T-helper 17 cell (primary cell): Measurements from ENCODE around the gene IFNE. TPM values are rescaled to one million over a fixed set of nuclear protein-coding genes. Genes with fewer than 3 reads are reported as not detected.

Experiments
- ATAC-seq: fragments of 150-1000 bp; cut with Tn5 transposase; 2 replicates; pipeline ENCODE4 v1.10.0; 2021; ENCODE audit warnings: mild to moderate bottlenecking, moderate library complexity
- DNase-seq, 3 donors: peaks; one replicate each; pipeline versions ENCODE4 v3.0.0 to v3.0.0-alpha.2; 2020 to 2021
- H3K9me3 ChIP-seq: one replicate; pipeline ENCODE4 v1.7.0; 2013; ENCODE audit warnings: low read length, mild to moderate bottlenecking; ENCODE audit not compliant: control insufficient read depth, poor library complexity, severe bottlenecking
- H3K27ac Mint-ChIP-seq: one replicate; pipeline ENCODE4 v1.8.0; 2022; ENCODE audit warnings: mild to moderate bottlenecking, moderate library complexity, mixed read lengths
- H3K27me3 Mint-ChIP-seq: one replicate; pipeline ENCODE4 v1.8.0; 2022; ENCODE audit warnings: mixed read lengths
- H3K36me3 Mint-ChIP-seq: one replicate; pipeline ENCODE4 v1.8.0; 2022; ENCODE audit warnings: low read depth, mixed read lengths
- H3K4me1 Mint-ChIP-seq: one replicate; pipeline ENCODE4 v1.8.0; 2022; ENCODE audit warnings: mild to moderate bottlenecking, mixed read lengths
- H3K4me3 Mint-ChIP-seq: one replicate; pipeline ENCODE4 v1.8.0; 2022; ENCODE audit warnings: mild to moderate bottlenecking, moderate library complexity, mixed read lengths
- total RNA-seq, 4 donors: library from RNA in 2 of 4; stranded (reverse) in 2 of 4; gene quantifications; one replicate each; pipeline ENCODE4 v1.2.3 and lab custom pipeline; 2022 to 2026

Gene IFNE, protein sequence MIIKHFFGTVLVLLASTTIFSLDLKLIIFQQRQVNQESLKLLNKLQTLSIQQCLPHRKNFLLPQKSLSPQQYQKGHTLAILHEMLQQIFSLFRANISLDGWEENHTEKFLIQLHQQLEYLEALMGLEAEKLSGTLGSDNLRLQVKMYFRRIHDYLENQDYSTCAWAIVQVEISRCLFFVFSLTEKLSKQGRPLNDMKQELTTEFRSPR
- total RNA-seq, result not detected
- 0 reads per million in 2 donors for total RNA-seq (lab: John Stamatoyannopoulos, UW)

GRCh38 chr9:21482213-21482612 is at the start of gene IFNE:
Gene IFNE (minus strand): TSS chr9:21482313. CDS start chr9:21481694, 619 bp downstream.
- H3K4me3 Mint-ChIP-seq, result no peak within 1 kb of the TSS
- no peak for DNase-seq
- no peaks in the 10 kb centered on the region for H3K36me3 Mint-ChIP-seq
- no peak for ATAC-seq
- H3K9me3 ChIP-seq, result no peaks in the 10 kb centered on the region
- H3K27me3 Mint-ChIP-seq, result peaks cover 7% of the 10 kb centered on the region
- H3K4me1 Mint-ChIP-seq, result peaks cover 4% of the 10 kb centered on the region
- H3K27ac Mint-ChIP-seq, result no peak within 1 kb of the TSS

DNA sequence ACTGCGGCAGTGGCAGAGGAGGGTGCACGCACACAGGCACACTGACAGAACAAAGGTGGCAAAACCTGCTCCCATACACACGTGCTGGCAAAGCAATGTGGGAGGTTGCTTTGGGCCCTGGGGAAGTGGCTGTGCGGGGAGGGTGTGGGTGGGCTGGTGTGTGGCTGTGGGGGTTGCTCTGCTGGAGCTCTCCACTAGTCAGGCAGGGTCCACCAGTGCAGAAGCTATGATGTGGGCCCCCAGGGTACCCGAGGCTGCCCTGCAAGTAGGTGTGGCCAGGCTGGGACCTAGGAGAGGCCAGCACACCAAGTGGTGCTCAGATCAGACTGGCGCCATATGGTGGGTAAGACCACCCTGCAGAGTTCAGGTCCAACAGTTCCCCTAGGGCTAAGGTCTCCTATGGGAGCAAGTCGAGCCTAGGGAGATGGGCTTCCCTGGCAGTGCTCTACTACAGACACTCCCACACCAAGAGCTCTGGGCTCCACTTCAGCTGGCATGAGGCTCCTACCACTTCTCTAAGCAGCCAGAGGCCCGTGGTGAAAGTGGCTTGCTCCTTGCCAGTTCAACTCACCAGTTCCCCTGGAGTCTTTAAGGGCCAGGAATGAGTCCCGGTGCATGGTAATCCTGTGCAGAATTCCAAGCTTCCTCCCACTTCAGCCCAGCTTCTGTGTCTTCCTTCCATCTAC is 46.2 kb upstream of the IFNE start:
- Mint-ChIP-seq H3K4me1 (no peaks in the 10 kb centered on the region), H3K36me3 (peaks cover 4% of the 10 kb centered on the region), H3K27me3 (peaks cover 24% of the 10 kb centered on the region), H3K4me3 (no peak overlapping the region), H3K27ac (no peak overlapping the region)
- DNase-seq (no peak), ATAC-seq (no peak)
- H3K9me3 ChIP-seq, result no peaks in the 10 kb centered on the region

DNA sequence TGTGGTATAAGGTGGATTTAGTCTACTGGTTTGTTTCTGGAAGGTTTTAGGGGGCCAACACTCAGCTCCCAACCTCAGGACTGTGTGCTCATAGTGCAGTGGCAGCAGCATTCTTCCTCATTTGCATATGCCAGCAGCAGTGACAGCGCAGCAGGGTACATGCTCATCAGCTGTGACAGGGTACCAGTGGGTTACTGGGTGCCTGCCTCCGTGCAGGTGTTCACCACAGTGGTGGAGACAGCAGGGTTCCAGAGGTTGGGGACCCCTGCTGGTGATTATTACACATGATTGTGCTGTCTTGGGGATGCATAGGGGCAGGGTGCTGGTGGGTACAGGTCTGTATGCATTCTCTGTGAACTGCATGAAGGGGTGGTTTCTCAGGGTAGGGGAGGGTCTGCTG is 45.5 kb upstream of the IFNE start:
- peaks cover 22% of the 10 kb centered on the region for H3K27me3 Mint-ChIP-seq
- DNase-seq, result no peak
- no peak overlapping the region for H3K4me3 Mint-ChIP-seq

GRCh38 chr9:21525174-21525573 is 43.1 kb upstream of the IFNE start:
- peaks cover 2% of the 10 kb centered on the region for H3K36me3 Mint-ChIP-seq
- H3K9me3 ChIP-seq, result no peaks in the 10 kb centered on the region
- H3K27ac Mint-ChIP-seq, result no peak overlapping the region
- peaks cover 22% of the 10 kb centered on the region for H3K27me3 Mint-ChIP-seq
- ATAC-seq (no peak), DNase-seq (no peak)
- H3K4me3 Mint-ChIP-seq, result no peak overlapping the region
- H3K4me1 Mint-ChIP-seq, result no peaks in the 10 kb centered on the region

More for the DNA sequence above, 45.5 kb upstream of the IFNE start:
- ATAC-seq, result no peak
- peaks cover 4% of the 10 kb centered on the region for H3K36me3 Mint-ChIP-seq
- H3K27ac Mint-ChIP-seq, result no peak overlapping the region
- H3K9me3 ChIP-seq, result no peaks in the 10 kb centered on the region
- no peaks in the 10 kb centered on the region for H3K4me1 Mint-ChIP-seq

GRCh38 chr9:21524099-21524830 is 42.2 kb upstream of the IFNE start:
- H3K27ac Mint-ChIP-seq, result no peak overlapping the region
- DNase-seq (no peak), ATAC-seq (no peak)
- H3K27me3 Mint-ChIP-seq, result peaks cover 21% of the 10 kb centered on the region
- no peaks in the 10 kb centered on the region for H3K4me1 Mint-ChIP-seq
- H3K4me3 Mint-ChIP-seq, result no peak overlapping the region
- peaks cover 2% of the 10 kb centered on the region for H3K36me3 Mint-ChIP-seq
- no peaks in the 10 kb centered on the region for H3K9me3 ChIP-seq

DNA sequence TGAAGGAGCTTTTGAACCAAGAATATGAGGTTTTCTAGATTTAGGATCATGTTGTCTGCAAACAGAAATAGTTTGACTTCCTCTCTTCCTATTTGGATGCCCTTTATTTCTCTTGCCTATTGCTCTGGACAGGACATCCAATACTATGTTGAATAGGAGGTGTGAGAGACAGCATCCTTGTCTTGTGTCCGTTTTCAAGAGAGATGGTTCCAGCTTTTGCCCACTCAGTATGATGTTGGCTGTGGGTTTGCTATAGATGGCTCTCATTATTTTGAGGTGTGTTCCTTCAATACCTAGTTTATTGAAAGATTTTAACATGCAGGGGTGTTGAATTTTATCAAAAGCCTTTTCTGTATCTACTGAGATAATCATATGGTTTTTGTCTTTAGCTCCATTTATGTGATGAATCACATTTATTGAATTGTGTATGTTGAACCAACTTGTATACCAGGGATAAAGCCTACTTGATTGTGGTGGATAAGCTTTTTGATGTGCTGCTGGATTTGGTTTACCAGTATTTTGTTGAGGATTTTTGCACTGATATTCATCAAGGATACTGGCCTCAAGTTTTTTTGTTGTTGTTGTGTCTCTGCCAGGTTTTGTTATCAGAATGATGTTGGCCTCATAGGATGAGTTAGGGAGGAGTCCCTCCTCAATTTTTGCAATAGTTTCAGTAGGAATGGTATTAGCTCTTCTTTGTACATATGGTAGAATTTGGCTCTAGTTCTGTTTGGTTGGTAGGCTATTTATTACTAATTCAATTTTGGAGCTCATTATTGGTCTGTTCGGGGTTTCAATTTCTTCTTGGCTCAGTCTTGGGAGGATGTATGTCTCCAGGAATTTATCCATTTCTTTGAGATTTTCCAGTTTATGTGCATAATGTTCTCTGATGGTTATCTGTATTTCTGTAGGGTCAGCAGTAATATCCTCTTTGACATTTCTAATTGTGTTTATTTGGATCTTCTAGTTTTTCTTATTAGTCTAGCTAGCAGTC is 41.2 kb upstream of the IFNE start:
- H3K27ac Mint-ChIP-seq, result no peak overlapping the region
- no peaks in the 10 kb centered on the region for H3K9me3 ChIP-seq
- no peak for ATAC-seq
- no peak for DNase-seq
- peaks cover 14% of the 10 kb centered on the region for H3K27me3 Mint-ChIP-seq
- H3K4me3 Mint-ChIP-seq, result no peak overlapping the region
- no peaks in the 10 kb centered on the region for H3K4me1 Mint-ChIP-seq
- H3K36me3 Mint-ChIP-seq, result peaks cover 2% of the 10 kb centered on the region

DNA sequence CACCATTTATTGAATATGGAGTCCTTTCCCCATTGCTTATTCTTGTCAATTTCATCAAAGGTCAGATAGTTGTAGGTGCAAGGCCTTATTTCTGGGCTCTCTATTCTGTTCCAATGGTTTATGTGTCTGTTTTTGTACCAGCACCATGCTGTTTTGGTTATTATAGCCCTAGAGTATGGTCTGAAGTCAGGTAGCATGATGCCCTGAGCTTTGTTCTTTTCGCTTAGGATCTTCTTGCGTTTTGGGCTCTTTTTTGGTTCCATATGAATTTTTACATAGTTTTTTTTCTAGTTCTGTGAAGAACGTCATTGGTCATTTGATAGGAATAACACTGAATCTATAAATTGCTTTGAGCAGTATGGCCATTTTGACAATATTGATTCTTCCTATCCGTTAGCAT is 40.2 kb upstream of the IFNE start:
- DNase-seq (no peak), ATAC-seq (no peak)
- H3K9me3 ChIP-seq, result no peaks in the 10 kb centered on the region
- Mint-ChIP-seq H3K4me1 (no peaks in the 10 kb centered on the region), H3K27me3 (peaks cover 7% of the 10 kb centered on the region), H3K4me3 (no peak overlapping the region), H3K36me3 (peaks cover 2% of the 10 kb centered on the region), H3K27ac (no peak overlapping the region)

DNA sequence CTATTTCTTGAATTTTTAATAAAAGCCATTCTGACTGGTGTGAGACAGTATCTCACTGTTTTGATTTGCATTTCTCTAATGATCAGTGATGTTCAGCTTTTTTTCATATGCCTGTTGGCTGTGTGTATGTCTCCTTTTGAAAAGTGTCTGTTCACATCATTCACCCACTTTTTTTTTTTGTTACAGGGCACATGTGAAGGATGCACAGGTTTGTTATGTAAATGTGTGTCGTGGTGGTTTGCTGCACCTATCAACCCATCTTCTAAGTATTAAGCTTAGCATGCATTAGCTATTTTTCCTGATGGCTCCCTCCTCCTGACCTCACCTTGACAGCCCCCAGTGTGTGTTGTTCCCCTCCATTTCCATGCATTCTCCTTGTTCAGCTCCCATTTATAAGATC is 39.3 kb upstream of the IFNE start:
- ATAC-seq (no peak), DNase-seq (no peak)
- Mint-ChIP-seq H3K4me1 (no peaks in the 10 kb centered on the region), H3K36me3 (no peaks in the 10 kb centered on the region), H3K27me3 (no peaks in the 10 kb centered on the region), H3K27ac (no peak overlapping the region), H3K4me3 (no peak overlapping the region)
- no peaks in the 10 kb centered on the region for H3K9me3 ChIP-seq

DNA sequence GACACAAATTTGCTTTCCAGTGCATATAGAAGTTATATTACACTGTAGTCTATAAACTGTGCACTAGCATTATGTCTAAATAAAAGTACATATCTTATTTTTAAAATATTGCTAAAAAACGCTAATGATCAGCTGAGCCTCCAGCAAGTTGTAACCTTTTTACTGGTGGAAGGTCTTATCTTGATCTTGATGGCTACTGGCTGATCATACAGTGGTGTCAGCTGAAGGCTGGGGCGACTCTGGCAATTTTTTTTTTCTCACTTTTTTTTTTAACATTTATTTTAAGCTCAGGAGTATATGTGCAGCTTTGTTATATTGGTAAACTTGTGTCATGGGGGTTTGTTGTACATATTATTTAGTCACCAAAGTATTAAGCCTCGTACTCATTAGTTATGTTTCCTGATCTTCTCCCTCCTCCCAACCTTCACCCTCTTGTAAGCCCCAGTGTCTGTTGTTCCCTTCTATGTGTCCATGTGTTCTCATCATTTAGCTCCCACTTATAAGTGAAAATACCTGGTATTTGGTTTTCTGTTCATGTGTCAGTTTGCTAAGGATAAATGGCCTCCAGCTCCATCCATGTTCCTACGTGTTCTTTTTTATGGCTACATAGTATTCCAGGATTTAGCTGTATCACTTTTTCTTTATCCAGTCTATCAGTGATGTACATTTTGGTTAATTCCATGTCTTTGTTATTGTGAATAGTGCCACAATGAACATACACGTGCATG is 38.6 kb upstream of the IFNE start:
- H3K4me3 Mint-ChIP-seq, result no peak overlapping the region
- no peaks in the 10 kb centered on the region for H3K9me3 ChIP-seq
- DNase-seq, result no peak
- H3K27me3 Mint-ChIP-seq, result no peaks in the 10 kb centered on the region
- H3K27ac Mint-ChIP-seq, result no peak overlapping the region
- H3K36me3 Mint-ChIP-seq, result no peaks in the 10 kb centered on the region
- H3K4me1 Mint-ChIP-seq, result no peaks in the 10 kb centered on the region
- ATAC-seq, result no peak

DNA sequence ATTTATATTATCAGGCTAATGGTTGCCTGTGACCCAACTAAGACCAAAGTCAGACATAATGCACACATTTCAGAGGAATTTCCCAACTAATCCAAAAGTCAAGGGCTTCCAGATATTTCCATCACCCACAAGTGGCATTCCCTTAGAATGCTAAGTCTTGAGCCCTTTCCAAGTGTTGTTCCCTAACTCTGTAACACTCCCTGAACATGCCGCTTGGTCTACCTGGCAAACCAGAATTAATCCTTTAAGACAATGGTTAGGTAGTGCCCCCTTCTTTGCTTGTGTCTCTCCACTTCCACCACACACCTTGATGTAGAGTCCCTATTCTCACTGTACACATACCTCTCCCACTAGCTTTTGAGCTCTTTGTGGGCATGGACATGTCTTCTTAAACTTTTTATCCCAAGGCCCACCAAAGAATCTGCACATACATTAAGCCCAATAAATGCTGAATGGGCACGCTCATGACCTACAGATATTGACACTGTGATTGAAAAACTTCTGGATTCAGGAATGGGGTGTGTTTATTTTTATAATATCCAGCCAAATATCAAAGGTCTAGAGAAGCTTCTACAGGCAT is 37.8 kb upstream of the IFNE start:
- no peak overlapping the region for H3K27ac Mint-ChIP-seq
- ATAC-seq, result no peak

GRCh38 chr9:21516796-21517195 is 34.7 kb upstream of the IFNE start:
- no peak overlapping the region for H3K27ac Mint-ChIP-seq
- H3K4me3 Mint-ChIP-seq, result no peak overlapping the region
- H3K4me1 Mint-ChIP-seq, result no peaks in the 10 kb centered on the region
- no peaks in the 10 kb centered on the region for H3K9me3 ChIP-seq
- no peak for DNase-seq
- no peak for ATAC-seq
- H3K27me3 Mint-ChIP-seq, result no peaks in the 10 kb centered on the region
- H3K36me3 Mint-ChIP-seq, result no peaks in the 10 kb centered on the region

More for the DNA sequence above, 37.8 kb upstream of the IFNE start:
- H3K9me3 ChIP-seq, result no peaks in the 10 kb centered on the region
- Mint-ChIP-seq H3K27me3 (no peaks in the 10 kb centered on the region), H3K4me1 (no peaks in the 10 kb centered on the region), H3K4me3 (no peak overlapping the region), H3K36me3 (no peaks in the 10 kb centered on the region)
- no peak for DNase-seq

DNA sequence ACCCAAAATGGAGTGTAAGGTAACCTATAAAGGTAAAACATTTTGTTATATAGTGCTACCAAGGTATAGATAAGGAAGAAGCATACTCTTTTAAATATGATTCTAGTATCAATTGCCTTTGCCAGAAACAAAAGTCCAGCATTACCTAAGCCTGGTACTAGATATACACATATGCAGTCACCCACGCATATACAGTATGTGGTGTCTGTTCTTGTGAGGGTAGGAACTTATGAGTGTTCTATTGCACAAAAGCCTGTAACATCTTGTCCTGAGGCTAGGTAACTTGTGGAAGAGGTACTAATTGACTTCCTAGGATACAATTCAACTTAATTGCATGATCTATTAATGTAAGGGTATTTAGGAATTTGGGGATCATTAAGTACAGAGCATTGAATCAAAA is 31.3 kb upstream of the IFNE start:
- Mint-ChIP-seq H3K4me1 (no peaks in the 10 kb centered on the region), H3K4me3 (no peak overlapping the region), H3K36me3 (no peaks in the 10 kb centered on the region), H3K27me3 (peaks cover 5% of the 10 kb centered on the region), H3K27ac (no peak overlapping the region)
- DNase-seq (no peak), ATAC-seq (no peak)
- no peaks in the 10 kb centered on the region for H3K9me3 ChIP-seq
